Measurements from ENCODE around the gene EN2.

The EN2 gene

DNA sequence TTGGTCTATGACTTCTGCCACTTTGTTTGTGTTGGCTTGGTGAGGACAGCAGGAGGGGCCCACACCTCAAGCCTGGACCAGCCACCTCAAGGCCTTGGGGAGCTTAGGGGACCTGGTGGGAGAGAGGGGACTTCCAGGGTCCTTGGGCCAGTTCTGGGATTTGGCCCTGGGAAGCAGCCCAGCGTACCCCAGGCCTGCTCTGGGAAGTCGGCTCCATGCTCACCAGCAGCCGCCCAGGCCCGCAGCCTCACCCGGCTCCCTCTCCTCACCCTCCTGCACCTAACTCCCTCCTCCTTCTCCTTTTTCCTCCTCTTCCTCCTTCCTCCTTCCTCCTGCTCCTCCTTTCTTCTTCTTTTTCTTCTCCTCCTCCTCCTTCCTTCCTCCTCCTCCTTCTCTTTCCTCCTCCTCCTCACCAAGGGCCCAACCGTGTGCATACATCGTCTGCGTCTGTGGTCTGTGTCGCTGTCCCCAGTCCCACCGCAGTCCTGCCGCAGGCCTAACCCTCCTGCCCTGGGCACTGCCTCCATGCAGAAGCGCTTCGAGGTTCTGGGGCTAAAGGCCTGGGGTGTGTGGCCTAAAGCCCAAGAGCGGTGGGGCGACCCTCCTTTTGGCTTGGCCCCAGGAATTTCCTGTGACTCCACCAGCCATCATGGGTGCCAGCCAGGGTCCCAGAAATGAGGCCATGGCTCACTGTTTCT, 5.3 kb downstream of the EN2 start:
- Mint-ChIP-seq H3K27ac (no peak overlapping the region), H3K4me3 (no peak overlapping the region), H3K27me3 (peaks cover 36% of the 10 kb centered on the region), H3K36me3 (no peaks in the 10 kb centered on the region), H3K9me3 (ENCODE audit: low read depth) (no peaks in the 10 kb centered on the region), H3K4me1 (ENCODE audit: low read depth) (peaks cover 23% of the 10 kb centered on the region)

- H3K27me3 Mint-ChIP-seq = peaks cover 42% of the 10 kb centered on the region
- no peaks in the 10 kb centered on the region for H3K36me3 Mint-ChIP-seq
- no peak overlapping the region for H3K4me3 Mint-ChIP-seq
- H3K9me3 Mint-ChIP-seq (ENCODE audit: low read depth) = no peaks in the 10 kb centered on the region
- no peak overlapping the region for H3K27ac Mint-ChIP-seq
- peaks cover 29% of the 10 kb centered on the region for H3K4me1 Mint-ChIP-seq (ENCODE audit: low read depth)
These were observed 6.3 kb downstream of the EN2 start for GRCh38 chr7:155464183-155464582.

DNA sequence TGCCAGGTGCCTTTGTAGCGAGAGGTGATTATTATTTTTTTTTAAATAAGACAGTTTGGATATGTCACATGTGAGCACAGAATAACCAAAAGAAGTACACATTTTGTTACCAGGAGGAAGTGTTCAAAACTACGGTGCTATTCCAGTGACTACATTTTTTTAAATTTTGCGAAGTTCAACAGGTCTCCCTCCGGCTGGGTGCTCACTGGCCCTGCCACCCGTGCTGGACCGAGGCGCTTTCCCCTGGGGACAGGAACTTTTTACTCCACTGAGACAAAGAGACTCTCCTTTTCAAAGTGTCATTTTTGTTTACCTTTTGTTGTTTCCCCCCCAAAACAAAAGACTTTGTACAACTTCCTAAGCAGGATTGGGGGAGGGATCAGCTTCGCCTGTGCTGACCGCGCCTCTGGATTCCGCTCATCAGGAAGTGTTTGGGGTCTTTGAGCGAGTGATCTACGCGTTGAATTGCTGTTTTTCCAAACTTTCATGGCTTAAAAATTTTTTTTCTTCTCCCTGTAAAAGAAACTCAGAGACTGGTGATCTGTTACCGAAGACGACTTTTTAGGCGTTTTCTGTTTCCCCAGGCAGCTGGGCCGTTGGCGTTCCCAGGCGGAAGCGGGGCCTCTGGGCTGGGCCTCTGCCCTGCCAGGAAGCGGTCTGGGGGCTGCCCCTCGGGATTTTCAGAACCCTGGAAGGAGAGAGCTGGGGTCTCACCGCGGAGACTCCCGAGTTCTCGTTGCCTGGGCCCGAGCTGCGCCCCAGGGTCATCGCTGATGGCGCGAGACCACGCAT, 7.2 kb downstream of the EN2 start:
- Mint-ChIP-seq H3K4me3 (no peak overlapping the region), H3K4me1 (ENCODE audit: low read depth) (peaks cover 22% of the 10 kb centered on the region)

DNA sequence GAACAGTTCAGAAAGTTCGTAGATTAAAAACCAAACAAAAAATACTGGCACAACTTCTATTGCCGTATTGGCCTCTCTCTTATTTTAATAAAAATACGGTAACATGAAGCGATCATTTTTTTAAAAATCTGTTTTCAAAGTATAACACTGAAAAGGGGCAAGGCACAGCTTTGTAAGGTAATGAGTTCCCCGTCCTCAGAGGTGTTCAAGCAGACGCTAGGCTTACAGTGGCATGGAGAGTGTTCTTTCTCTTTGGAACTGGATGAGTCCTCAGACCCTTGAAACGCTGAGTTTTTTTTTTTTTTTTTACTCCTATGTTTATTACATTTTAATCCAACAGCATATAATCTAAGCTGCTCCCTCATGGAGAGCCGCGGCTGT, 7.8 kb downstream of the EN2 start:
- H3K36me3 Mint-ChIP-seq = no peaks in the 10 kb centered on the region
- H3K9me3 Mint-ChIP-seq (ENCODE audit: low read depth) = no peaks in the 10 kb centered on the region
- H3K4me1 Mint-ChIP-seq (ENCODE audit: low read depth) = peaks cover 22% of the 10 kb centered on the region
- H3K4me3 Mint-ChIP-seq = peak overlapping the region; percentile 17
- peaks cover 49% of the 10 kb centered on the region for H3K27me3 Mint-ChIP-seq
- H3K27ac Mint-ChIP-seq = no peak overlapping the region

More for the DNA sequence above, 7.2 kb downstream of the EN2 start:
- H3K9me3 Mint-ChIP-seq (ENCODE audit: low read depth) = no peaks in the 10 kb centered on the region
- no peak overlapping the region for H3K27ac Mint-ChIP-seq
- peaks cover 44% of the 10 kb centered on the region for H3K27me3 Mint-ChIP-seq
- no peaks in the 10 kb centered on the region for H3K36me3 Mint-ChIP-seq

DNA sequence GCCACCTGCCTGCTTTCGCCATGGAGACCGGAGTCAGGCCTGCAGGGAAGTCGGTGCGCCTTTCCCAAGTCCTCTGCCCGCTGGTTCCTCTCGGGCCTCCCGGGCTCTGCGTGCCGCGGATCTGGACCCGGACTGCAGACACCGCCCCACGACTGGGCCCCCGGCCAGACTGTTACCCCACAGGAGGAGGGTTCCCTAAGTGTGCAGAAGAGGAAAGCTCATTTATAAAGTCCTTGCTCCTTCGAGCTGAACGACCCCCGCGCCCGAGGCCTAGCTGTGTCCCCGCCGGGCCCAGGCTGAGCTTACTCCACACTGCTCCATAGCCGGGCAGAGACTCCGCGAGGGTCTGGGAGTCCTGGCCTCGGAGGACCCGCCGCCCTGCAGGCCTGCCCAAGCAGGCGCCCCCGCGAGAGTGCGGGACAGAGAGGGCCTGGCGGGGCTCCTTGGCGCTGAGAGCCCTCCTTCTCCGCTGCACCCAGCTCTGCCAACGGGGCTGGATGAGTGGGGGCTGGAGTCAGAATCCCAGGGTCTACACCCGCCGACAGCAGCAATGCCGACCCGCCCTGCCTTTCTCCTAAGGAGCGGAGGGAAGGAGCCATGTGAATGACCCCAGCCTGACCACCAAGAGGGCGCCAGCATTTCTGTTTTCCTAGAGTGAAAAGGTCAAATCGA, 8.3 kb downstream of the EN2 start:
- peaks cover 48% of the 10 kb centered on the region for H3K27me3 Mint-ChIP-seq
- no peak overlapping the region for H3K27ac Mint-ChIP-seq
- no peaks in the 10 kb centered on the region for H3K36me3 Mint-ChIP-seq
- no peaks in the 10 kb centered on the region for H3K9me3 Mint-ChIP-seq (ENCODE audit: low read depth)
- peaks cover 25% of the 10 kb centered on the region for H3K4me1 Mint-ChIP-seq (ENCODE audit: low read depth)
- peak overlapping the region; percentile 17 for H3K4me3 Mint-ChIP-seq

- Mint-ChIP-seq H3K27me3 (peaks cover 46% of the 10 kb centered on the region), H3K9me3 (ENCODE audit: low read depth) (no peaks in the 10 kb centered on the region), H3K4me3 (peak overlapping the region; percentile 17), H3K27ac (no peak overlapping the region), H3K4me1 (ENCODE audit: low read depth) (peaks cover 25% of the 10 kb centered on the region), H3K36me3 (no peaks in the 10 kb centered on the region)
These were observed 9.1 kb downstream of the EN2 start for GRCh38 chr7:155466814-155467733.

GRCh38 chr7:155467846-155468784, 10.2 kb downstream of the EN2 start:
- no peaks in the 10 kb centered on the region for H3K36me3 Mint-ChIP-seq
- H3K4me1 Mint-ChIP-seq (ENCODE audit: low read depth) = peaks cover 25% of the 10 kb centered on the region
- H3K27ac Mint-ChIP-seq = no peak overlapping the region
- H3K27me3 Mint-ChIP-seq = peaks cover 47% of the 10 kb centered on the region
- H3K9me3 Mint-ChIP-seq (ENCODE audit: low read depth) = no peaks in the 10 kb centered on the region
- H3K4me3 Mint-ChIP-seq = no peak overlapping the region

- Mint-ChIP-seq H3K4me1 (ENCODE audit: low read depth) (peaks cover 25% of the 10 kb centered on the region), H3K27me3 (peaks cover 49% of the 10 kb centered on the region), H3K27ac (no peak overlapping the region), H3K9me3 (ENCODE audit: low read depth) (no peaks in the 10 kb centered on the region), H3K4me3 (no peak overlapping the region), H3K36me3 (no peaks in the 10 kb centered on the region)
These were observed 10.8 kb downstream of the EN2 start for GRCh38 chr7:155468785-155469148.

- peaks cover 50% of the 10 kb centered on the region for H3K27me3 Mint-ChIP-seq
- no peak overlapping the region for H3K27ac Mint-ChIP-seq
- no peak overlapping the region for H3K4me3 Mint-ChIP-seq
- H3K36me3 Mint-ChIP-seq = no peaks in the 10 kb centered on the region
- H3K9me3 Mint-ChIP-seq (ENCODE audit: low read depth) = no peaks in the 10 kb centered on the region
- H3K4me1 Mint-ChIP-seq (ENCODE audit: low read depth) = peaks cover 25% of the 10 kb centered on the region
These were observed 11.6 kb downstream of the EN2 start for GRCh38 chr7:155469311-155470185.

DNA sequence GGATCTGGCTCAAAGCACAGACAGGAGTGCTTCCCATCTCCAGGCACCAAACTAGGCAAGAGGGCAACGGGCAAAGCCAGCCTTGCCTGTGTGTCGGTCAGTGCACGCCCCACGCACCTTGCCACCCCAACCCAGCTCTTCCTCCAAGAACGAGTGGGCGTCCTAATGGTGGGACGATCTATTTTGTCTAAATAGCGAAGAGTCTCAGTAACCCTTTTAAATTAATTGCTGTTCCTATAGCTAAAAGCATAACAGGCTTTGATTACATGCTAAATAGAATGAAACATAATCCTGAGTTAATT, 12.2 kb downstream of the EN2 start:
- H3K9me3 Mint-ChIP-seq (ENCODE audit: low read depth) = no peaks in the 10 kb centered on the region
- H3K27me3 Mint-ChIP-seq = peaks cover 54% of the 10 kb centered on the region
- peaks cover 20% of the 10 kb centered on the region for H3K4me1 Mint-ChIP-seq (ENCODE audit: low read depth)
- no peaks in the 10 kb centered on the region for H3K36me3 Mint-ChIP-seq
- H3K27ac Mint-ChIP-seq = no peak overlapping the region
- no peak overlapping the region for H3K4me3 Mint-ChIP-seq

- Mint-ChIP-seq H3K4me1 (ENCODE audit: low read depth) (peaks cover 16% of the 10 kb centered on the region), H3K9me3 (ENCODE audit: low read depth) (no peaks in the 10 kb centered on the region), H3K36me3 (no peaks in the 10 kb centered on the region), H3K4me3 (no peak overlapping the region), H3K27me3 (peaks cover 57% of the 10 kb centered on the region), H3K27ac (no peak overlapping the region)
These were observed 13.0 kb downstream of the EN2 start for GRCh38 chr7:155470686-155471638.

DNA sequence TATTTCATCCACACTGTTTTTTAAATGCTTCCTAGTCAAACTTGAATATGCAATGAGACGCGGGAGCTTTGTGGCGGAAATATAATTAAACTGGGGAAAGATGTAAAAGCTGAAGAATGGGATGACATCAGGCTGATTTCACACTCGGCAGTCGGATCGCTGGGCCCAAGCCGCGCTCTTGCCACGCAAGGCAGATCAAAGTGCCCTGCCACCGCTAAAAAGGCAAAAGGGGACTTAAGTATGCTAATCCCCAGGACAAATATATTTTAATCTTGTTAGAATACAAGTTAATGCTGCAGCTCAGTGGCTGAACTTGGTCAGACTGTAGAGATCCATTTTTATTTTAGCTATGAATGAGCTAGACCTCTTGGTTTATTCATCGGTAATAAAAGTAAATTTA, 13.8 kb downstream of the EN2 start:
- no peak overlapping the region for H3K4me3 Mint-ChIP-seq
- H3K36me3 Mint-ChIP-seq = no peaks in the 10 kb centered on the region
- no peaks in the 10 kb centered on the region for H3K9me3 Mint-ChIP-seq (ENCODE audit: low read depth)
- no peak overlapping the region for H3K27ac Mint-ChIP-seq
- H3K4me1 Mint-ChIP-seq (ENCODE audit: low read depth) = peaks cover 14% of the 10 kb centered on the region
- H3K27me3 Mint-ChIP-seq = peaks cover 64% of the 10 kb centered on the region
